Measurements from ENCODE around the gene VAMP4.

VAMP4 gene

DNA sequence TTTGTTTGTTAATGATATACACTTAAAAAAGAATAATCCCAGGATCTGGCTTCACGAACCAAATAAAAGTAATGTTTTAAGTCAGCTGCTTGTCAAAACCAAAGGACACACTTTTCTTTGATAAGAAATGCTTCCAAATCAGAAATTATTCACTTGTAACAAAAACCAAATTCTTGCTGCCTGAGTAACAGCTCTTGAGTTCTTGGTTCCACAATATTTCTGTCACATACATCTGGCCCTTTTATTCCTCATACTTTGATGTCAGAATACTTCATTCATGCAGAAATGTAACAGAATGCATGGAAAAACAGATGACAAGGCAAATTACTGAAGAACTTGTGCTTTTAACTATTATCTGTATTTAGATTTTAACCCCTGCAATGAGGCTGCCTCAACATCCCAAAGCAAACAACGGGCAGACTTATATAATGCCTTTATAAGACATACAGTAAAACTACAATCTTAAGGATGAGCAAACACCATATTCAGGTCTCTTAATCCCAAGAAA, 1.5 kb downstream of the VAMP4 start:
- TF ChIP-seq, protein P1, sequence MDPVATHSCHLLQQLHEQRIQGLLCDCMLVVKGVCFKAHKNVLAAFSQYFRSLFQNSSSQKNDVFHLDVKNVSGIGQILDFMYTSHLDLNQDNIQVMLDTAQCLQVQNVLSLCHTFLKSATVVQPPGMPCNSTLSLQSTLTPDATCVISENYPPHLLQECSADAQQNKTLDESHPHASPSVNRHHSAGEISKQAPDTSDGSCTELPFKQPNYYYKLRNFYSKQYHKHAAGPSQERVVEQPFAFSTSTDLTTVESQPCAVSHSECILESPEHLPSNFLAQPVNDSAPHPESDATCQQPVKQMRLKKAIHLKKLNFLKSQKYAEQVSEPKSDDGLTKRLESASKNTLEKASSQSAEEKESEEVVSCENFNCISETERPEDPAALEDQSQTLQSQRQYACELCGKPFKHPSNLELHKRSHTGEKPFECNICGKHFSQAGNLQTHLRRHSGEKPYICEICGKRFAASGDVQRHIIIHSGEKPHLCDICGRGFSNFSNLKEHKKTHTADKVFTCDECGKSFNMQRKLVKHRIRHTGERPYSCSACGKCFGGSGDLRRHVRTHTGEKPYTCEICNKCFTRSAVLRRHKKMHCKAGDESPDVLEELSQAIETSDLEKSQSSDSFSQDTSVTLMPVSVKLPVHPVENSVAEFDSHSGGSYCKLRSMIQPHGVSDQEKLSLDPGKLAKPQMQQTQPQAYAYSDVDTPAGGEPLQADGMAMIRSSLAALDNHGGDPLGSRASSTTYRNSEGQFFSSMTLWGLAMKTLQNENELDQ (tag by site-specific recombination; IDR thresholded peaks at IDR 0.05; ENCODE audit: low read depth), result no peak
- no peak for TF ChIP-seq ZNF747 (tag by site-specific recombination; IDR thresholded peaks at IDR 0.05)
- TF ChIP-seq SP7 (tag by site-specific recombination; IDR thresholded peaks at IDR 0.05), result no peak
- TF ChIP-seq ZNF174 (tag by site-specific recombination; IDR thresholded peaks at IDR 0.05), result no peak
- TF ChIP-seq ZNF121 (tag by site-specific recombination; IDR thresholded peaks at IDR 0.05), result no peak
- TF ChIP-seq, protein P2, sequence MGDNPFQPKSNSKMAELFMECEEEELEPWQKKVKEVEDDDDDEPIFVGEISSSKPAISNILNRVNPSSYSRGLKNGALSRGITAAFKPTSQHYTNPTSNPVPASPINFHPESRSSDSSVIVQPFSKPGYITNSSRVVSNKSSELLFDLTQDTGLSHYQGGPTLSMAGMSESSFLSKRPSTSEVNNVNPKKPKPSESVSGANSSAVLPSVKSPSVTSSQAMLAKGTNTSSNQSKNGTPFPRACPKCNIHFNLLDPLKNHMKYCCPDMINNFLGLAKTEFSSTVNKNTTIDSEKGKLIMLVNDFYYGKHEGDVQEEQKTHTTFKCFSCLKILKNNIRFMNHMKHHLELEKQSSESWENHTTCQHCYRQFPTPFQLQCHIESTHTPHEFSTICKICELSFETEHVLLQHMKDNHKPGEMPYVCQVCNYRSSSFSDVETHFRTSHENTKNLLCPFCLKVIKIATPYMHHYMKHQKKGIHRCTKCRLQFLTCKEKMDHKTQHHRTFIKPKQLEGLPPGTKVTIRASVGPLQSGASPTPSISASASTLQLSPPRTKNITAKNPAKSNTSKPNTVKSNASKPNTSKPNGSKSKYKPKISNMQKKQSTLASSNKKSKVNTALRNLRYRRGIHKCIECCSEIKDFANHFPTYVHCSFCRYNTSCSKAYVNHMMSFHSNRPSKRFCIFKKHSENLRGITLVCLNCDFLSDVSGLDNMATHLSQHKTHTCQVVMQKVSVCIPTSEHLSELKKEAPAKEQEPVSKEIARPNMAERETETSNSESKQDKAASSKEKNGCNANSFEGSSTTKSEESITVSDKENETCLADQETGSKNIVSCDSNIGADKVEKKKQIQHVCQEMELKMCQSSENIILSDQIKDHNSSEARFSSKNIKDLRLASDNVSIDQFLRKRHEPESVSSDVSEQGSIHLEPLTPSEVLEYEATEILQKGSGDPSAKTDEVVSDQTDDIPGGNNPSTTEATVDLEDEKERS (tag by site-specific recombination; IDR thresholded peaks at IDR 0.05), result no peak
- no peak for TF ChIP-seq ZNF560 (tag by site-specific recombination; IDR thresholded peaks at IDR 0.05; ENCODE audit: borderline replicate concordance)
- no peak for TF ChIP-seq KLF9 (tag by site-specific recombination; IDR thresholded peaks at IDR 0.05; ENCODE audit: low read depth)
- TF ChIP-seq, protein P3, sequence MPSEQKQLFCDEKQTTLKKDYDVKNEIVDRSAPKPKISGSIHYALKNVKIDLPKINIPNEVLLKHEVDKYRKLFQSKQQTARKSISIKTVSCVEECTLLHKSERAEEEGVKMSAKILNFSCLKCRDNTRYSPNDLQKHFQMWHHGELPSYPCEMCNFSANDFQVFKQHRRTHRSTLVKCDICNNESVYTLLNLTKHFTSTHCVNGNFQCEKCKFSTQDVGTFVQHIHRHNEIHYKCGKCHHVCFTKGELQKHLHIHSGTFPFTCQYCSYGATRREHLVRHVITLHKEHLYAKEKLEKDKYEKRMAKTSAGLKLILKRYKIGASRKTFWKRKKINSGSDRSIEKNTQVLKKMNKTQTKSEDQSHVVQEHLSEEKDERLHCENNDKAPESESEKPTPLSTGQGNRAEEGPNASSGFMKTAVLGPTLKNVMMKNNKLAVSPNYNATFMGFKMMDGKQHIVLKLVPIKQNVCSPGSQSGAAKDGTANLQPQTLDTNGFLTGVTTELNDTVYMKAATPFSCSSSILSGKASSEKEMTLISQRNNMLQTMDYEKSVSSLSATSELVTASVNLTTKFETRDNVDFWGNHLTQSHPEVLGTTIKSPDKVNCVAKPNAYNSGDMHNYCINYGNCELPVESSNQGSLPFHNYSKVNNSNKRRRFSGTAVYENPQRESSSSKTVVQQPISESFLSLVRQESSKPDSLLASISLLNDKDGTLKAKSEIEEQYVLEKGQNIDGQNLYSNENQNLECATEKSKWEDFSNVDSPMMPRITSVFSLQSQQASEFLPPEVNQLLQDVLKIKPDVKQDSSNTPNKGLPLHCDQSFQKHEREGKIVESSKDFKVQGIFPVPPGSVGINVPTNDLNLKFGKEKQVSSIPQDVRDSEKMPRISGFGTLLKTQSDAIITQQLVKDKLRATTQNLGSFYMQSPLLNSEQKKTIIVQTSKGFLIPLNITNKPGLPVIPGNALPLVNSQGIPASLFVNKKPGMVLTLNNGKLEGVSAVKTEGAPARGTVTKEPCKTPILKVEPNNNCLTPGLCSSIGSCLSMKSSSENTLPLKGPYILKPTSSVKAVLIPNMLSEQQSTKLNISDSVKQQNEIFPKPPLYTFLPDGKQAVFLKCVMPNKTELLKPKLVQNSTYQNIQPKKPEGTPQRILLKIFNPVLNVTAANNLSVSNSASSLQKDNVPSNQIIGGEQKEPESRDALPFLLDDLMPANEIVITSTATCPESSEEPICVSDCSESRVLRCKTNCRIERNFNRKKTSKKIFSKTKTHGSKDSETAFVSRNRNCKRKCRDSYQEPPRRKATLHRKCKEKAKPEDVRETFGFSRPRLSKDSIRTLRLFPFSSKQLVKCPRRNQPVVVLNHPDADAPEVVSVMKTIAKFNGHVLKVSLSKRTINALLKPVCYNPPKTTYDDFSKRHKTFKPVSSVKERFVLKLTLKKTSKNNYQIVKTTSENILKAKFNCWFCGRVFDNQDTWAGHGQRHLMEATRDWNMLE (tag by site-specific recombination; conservative IDR thresholded peaks at IDR 0.05; ENCODE audit: low read depth), result no peak
- no peak for TF ChIP-seq ZNF248 (tag by site-specific recombination; IDR thresholded peaks at IDR 0.05)
- TF ChIP-seq SP3 (tag by site-specific recombination; IDR thresholded peaks at IDR 0.05), result no peak
- TF ChIP-seq ZNF211 (tag by site-specific recombination; IDR thresholded peaks at IDR 0.05; ENCODE audit: low read depth), result no peak
- no peak for TF ChIP-seq OSR2 (tag by site-specific recombination; IDR thresholded peaks at IDR 0.05)
- TF ChIP-seq, protein P4, sequence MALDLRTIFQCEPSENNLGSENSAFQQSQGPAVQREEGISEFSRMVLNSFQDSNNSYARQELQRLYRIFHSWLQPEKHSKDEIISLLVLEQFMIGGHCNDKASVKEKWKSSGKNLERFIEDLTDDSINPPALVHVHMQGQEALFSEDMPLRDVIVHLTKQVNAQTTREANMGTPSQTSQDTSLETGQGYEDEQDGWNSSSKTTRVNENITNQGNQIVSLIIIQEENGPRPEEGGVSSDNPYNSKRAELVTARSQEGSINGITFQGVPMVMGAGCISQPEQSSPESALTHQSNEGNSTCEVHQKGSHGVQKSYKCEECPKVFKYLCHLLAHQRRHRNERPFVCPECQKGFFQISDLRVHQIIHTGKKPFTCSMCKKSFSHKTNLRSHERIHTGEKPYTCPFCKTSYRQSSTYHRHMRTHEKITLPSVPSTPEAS (tag by site-specific recombination; IDR thresholded peaks at IDR 0.05), result no peak
- Histone ChIP-seq H3K9me3 (ENCODE audit: control insufficient read depth, insufficient read depth, low read depth, low read length) (no peaks in the 10 kb centered on the region), H3K36me3 (ENCODE audit: control insufficient read depth in 2 of 2, insufficient read depth in 1 of 2, low read length in 2 of 2) (peaks cover 14 to 20% of the 10 kb centered on the region in 2 experiments), H3K4me3 (ENCODE audit: low read depth, low read length) (no peak overlapping the region), H3K4me1 (ENCODE audit: control insufficient read depth, insufficient read depth, low read length) (no peaks in the 10 kb centered on the region), H3K27ac (ENCODE audit: extremely low read depth, low read depth, low read length) (no peak overlapping the region)
- CTCF ChIA-PET, result interaction anchor here (0.6 to 1.6 kb wide), 7 partner anchors 11 to 602 kb away, joined by 3 to 6 read pairs (median 3); no protein-coding TSS in a partner anchor
- POLR2A ChIA-PET, result interaction anchor here (1.2 to 1.7 kb wide), 2 partner anchors 41 to 96 kb away, joined by 3 to 5 read pairs; partner anchors contain the start of gene METTL13
